Activated CD8-positive, alpha-beta T cell treated with anti-CD3 and anti-CD28 coated beads for 36 hours (primary cell): ENCODE results near the gene ERBB4. TPM values are rescaled to one million over a fixed set of nuclear protein-coding genes. Genes with fewer than 3 reads are reported as not detected.

Experiments used
- ATAC-seq: fragments of 200-7000 bp; cut with Tn5 transposase; one replicate; pipeline ENCODE4 v1.10.0; 2021; ENCODE audit warnings: mild to moderate bottlenecking, moderate library complexity
- CTCF ChIA-PET: fragments of 350-600 bp; sonication (Branson Sonifier 250); formaldehyde crosslinking; loops from one replicate; lab custom pipeline; 2021; ENCODE audit warnings: antibody characterized with exemption; lab: Charles Lee
- POLR2A ChIA-PET: fragments of 350-600 bp; sonication (Branson Sonifier 250); formaldehyde crosslinking; loops from one replicate; lab custom pipeline; 2021; ENCODE audit warnings: antibody characterized with exemption; lab: Charles Lee
- DNase-seq: peaks from one replicate; pipeline ENCODE4 v3.0.0-alpha.2; 2020
- H3K27ac Mint-ChIP-seq: one replicate; pipeline ENCODE4 v1.8.0; 2021; ENCODE audit warnings: mild to moderate bottlenecking, mixed read lengths
- H3K27me3 Mint-ChIP-seq: one replicate; pipeline ENCODE4 v1.8.0; 2021; ENCODE audit warnings: mixed read lengths
- H3K36me3 Mint-ChIP-seq: one replicate; pipeline ENCODE4 v1.8.0; 2021; ENCODE audit warnings: low read depth, mixed read lengths
- H3K4me1 Mint-ChIP-seq: one replicate; pipeline ENCODE4 v1.8.0; 2021; ENCODE audit warnings: low read depth, mixed read lengths
- H3K4me3 Mint-ChIP-seq: one replicate; pipeline ENCODE4 v1.8.0; 2021; ENCODE audit warnings: mild to moderate bottlenecking, moderate library complexity, mixed read lengths
- H3K9me3 Mint-ChIP-seq: one replicate; pipeline ENCODE4 v1.8.0; 2021; ENCODE audit warnings: mixed read lengths
- CTCF ChIP-seq: fragments of 200-600 bp; IDR thresholded peaks from one replicate; pipeline ENCODE4 v1.8.0; 2022; ENCODE audit warnings: antibody characterized with exemption, mild to moderate bottlenecking
- intact Hi-C: fragments of 100-400 bp; cut with micrococcal nuclease; formaldehyde crosslinking; loops from one replicate; pipeline ENCODE4 v1.10.0; 2022
- total RNA-seq, 2 experiments: library from RNA; stranded (reverse); gene quantifications; one replicate each; pipeline ENCODE4 v1.2.3, GENCODE V29; 2021

The ERBB4 gene
- total RNA-seq, 2 experiments from 2014 or later: not detected

DNA sequence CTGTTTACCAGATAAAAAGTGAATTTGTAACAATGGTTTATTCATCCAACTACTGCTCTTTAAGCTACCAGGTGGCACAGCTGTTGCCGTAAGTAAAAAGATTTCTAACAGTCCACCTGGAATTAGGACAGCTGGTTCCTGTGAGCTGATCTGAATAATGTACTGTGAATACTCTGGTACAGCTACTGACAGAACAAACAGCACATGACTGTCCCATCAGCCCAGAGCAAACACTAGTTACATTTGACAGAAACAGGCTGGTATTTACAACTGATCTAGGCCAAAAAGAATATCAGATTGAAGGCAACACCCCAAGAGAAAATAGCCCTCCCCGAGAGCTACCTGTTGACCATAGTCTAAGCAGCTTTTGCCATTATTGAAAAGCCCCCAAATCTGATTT lies 1141.8 kb downstream of the ERBB4 start:
- H3K4me1 Mint-ChIP-seq: no peaks in the 10 kb centered on the region
- no peak for DNase-seq
- H3K27me3 Mint-ChIP-seq: no peaks in the 10 kb centered on the region
- H3K9me3 Mint-ChIP-seq: no peaks in the 10 kb centered on the region
- POLR2A ChIA-PET: no interaction called here
- TF ChIP-seq CTCF: no peak
- no peak overlapping the region for H3K4me3 Mint-ChIP-seq
- no peaks in the 10 kb centered on the region for H3K36me3 Mint-ChIP-seq
- H3K27ac Mint-ChIP-seq: no peak overlapping the region
- CTCF ChIA-PET: no interaction called here
- intact Hi-C loops: no loop called here
- no peak for ATAC-seq

DNA sequence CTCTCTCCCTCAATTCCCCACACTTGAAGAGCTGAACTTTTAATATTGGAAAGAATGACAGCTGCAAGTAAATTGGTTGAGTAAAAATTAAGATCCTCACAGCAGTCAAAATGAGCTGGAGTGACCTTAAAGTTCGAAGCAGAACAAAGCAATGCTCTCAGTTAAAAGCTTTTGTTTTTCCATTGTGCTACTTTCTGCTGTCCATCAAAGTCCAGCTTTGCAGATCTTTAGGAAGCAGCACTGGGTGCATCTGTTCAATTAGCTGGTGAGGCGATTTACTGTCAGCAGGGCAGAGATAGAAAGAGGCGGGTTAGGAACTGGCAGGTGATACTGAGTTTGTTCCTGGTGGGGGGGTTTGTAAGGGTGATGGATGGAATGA lies 1147.4 kb downstream of the ERBB4 start:
- ChIA-PET POLR2A (no interaction called here), CTCF (no interaction called here)
- Mint-ChIP-seq H3K27me3 (no peaks in the 10 kb centered on the region), H3K4me1 (no peaks in the 10 kb centered on the region), H3K27ac (no peak overlapping the region), H3K9me3 (no peaks in the 10 kb centered on the region), H3K4me3 (no peak overlapping the region), H3K36me3 (no peaks in the 10 kb centered on the region)
- intact Hi-C loops: no loop called here
- no peak for DNase-seq
- no peak for ATAC-seq
- TF ChIP-seq CTCF: no peak

GRCh38 chr2:211390536-211391188 lies 1147.9 kb downstream of the ERBB4 start:
- H3K27me3 Mint-ChIP-seq: no peaks in the 10 kb centered on the region
- H3K27ac Mint-ChIP-seq: no peak overlapping the region
- no peak for TF ChIP-seq CTCF
- intact Hi-C loops: no loop called here
- no peak overlapping the region for H3K4me3 Mint-ChIP-seq
- ATAC-seq (no peak), DNase-seq (no peak)
- H3K36me3 Mint-ChIP-seq: no peaks in the 10 kb centered on the region
- H3K4me1 Mint-ChIP-seq: no peaks in the 10 kb centered on the region
- no peaks in the 10 kb centered on the region for H3K9me3 Mint-ChIP-seq
- ChIA-PET CTCF (no interaction called here), POLR2A (no interaction called here)

- H3K9me3 Mint-ChIP-seq: no peaks in the 10 kb centered on the region
- no peaks in the 10 kb centered on the region for H3K36me3 Mint-ChIP-seq
- no peaks in the 10 kb centered on the region for H3K27me3 Mint-ChIP-seq
- POLR2A ChIA-PET: no interaction called here
- H3K27ac Mint-ChIP-seq: no peak overlapping the region
- no peak overlapping the region for H3K4me3 Mint-ChIP-seq
- ATAC-seq (no peak), DNase-seq (no peak)
- TF ChIP-seq CTCF: no peak
- CTCF ChIA-PET: no interaction called here
- H3K4me1 Mint-ChIP-seq: no peaks in the 10 kb centered on the region
- intact Hi-C loops: no loop called here
Measured at GRCh38 chr2:211387734-211388133, 1150.9 kb downstream of the ERBB4 start.

- Mint-ChIP-seq H3K4me3 (no peak overlapping the region), H3K36me3 (no peaks in the 10 kb centered on the region), H3K4me1 (no peaks in the 10 kb centered on the region), H3K9me3 (no peaks in the 10 kb centered on the region), H3K27ac (no peak overlapping the region), H3K27me3 (no peaks in the 10 kb centered on the region)
- ChIA-PET POLR2A (no interaction called here), CTCF (no interaction called here)
- intact Hi-C loops: no loop called here
- DNase-seq (no peak), ATAC-seq (no peak)
- no peak for TF ChIP-seq CTCF
Measured at GRCh38 chr2:211380041-211380440, 1158.6 kb downstream of the ERBB4 start.
